K562 (cell line): ENCODE results near the gene CHRM4.

Experiments
- JUND ChIP-seq, 2 experiments: IDR thresholded peaks; 2 replicates in 1 of 2; 3 replicates in 1 of 2; pipeline ENCODE4 v1.6.1; 2011; ENCODE audit warnings: borderline replicate concordance in 2 of 2, low read depth in 2 of 2, low read length in 2 of 2, improper control_type of control experiment in 1 of 2, missing biosample characterization in 1 of 2, missing genetic modification characterization in 1 of 2, missing genetic modification reagents in 1 of 2
- KAT7 ChIP-seq: sonication (generic); formaldehyde crosslinking; IDR thresholded peaks from 2 replicates; pipeline ENCODE4 v1.8.0; 2022; ENCODE audit warnings: missing genetic modification reagents, mild to moderate bottlenecking, borderline replicate concordance
- TF ChIP-seq, protein P1 (sequence below): fragments of 250-450 bp; sonication (Bioruptor Pico); IDR thresholded peaks from 2 replicates; pipeline ENCODE4 v1.5.0; 2020; ENCODE audit warnings: mild to moderate bottlenecking, borderline replicate concordance

DNA sequence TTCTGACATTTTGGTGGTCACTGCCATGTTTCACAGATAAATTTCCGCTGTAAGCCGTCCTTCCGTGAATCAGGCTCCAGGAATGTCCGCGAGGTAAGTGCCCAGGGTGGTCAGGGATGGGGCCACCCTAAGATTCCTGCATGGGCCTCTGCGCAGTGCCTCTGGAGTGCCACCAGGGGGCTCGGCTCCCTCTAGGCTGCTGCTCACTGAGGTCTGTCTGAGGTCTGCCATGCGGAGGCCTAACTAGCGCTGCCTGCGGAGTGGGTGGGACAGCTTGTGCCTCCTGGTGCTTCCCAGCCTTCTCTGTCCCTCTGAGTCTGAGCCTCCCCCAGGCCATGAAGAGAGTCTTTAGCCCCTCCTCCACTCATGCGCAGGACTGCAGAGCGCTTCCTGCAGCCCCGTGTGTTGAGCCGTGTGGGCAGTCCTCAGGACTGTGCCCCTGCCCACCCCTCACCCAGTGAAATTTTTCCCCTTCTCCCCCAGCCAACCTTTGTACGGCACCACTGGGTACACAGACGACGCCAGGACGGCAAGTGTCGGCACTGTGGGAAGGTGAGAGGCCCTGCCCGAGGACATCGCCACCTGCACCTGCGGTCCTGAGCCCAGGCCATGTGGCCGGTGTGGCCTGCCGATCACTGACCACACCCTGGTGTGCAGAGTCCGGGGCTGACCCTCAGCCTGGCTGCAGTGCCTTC is 22.0 kb downstream of the CHRM4 start:
- TF ChIP-seq JUND (IDR thresholded peaks at IDR 0.05; ENCODE audit: borderline replicate concordance, low read depth, low read length) (no peak), JUND (tag; IDR thresholded peaks at IDR 0.05; ENCODE audit: borderline replicate concordance, low read depth, low read length) (no peak; the same call in 2 of the 3 replicates), KAT7 (no peak)
- TF ChIP-seq, protein P1, sequence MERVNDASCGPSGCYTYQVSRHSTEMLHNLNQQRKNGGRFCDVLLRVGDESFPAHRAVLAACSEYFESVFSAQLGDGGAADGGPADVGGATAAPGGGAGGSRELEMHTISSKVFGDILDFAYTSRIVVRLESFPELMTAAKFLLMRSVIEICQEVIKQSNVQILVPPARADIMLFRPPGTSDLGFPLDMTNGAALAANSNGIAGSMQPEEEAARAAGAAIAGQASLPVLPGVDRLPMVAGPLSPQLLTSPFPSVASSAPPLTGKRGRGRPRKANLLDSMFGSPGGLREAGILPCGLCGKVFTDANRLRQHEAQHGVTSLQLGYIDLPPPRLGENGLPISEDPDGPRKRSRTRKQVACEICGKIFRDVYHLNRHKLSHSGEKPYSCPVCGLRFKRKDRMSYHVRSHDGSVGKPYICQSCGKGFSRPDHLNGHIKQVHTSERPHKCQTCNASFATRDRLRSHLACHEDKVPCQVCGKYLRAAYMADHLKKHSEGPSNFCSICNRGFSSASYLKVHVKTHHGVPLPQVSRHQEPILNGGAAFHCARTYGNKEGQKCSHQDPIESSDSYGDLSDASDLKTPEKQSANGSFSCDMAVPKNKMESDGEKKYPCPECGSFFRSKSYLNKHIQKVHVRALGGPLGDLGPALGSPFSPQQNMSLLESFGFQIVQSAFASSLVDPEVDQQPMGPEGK (CRISPR knock-in tag) = no peak
